Islet precursor cell (in vitro differentiated cells): ENCODE results near the gene DDX55.
"Not testable (repeated sequence)": the region's sequence is repeated elsewhere in the genome, so short reads cannot be mapped to it uniquely, and the experiment has no call there.

Experiments used
- DNase-seq: peaks from one replicate; pipeline ENCODE4 v3.0.0-alpha.2; 2018

DDX55 gene

GRCh38 chr12:123601602-123602489 is at the start of gene DDX55:
TSS of gene DDX55 (plus strand) at chr12:123602099. CDS start at chr12:123602149, 50 bp downstream.
- peak; percentile 94 for DNase-seq

GRCh38 chr12:123554136-123554535 is 47.8 kb upstream of the DDX55 start:
- not testable (repeated sequence) for DNase-seq

GRCh38 chr12:123554843-123555242 is 47.1 kb upstream of the DDX55 start:
- not testable (repeated sequence) for DNase-seq

GRCh38 chr12:123558487-123558886 is 43.4 kb upstream of the DDX55 start:
- not testable (repeated sequence) for DNase-seq

- DNase-seq = no peak
Measured at GRCh38 chr12:123559468-123559867, 42.4 kb upstream of the DDX55 start.

DNA sequence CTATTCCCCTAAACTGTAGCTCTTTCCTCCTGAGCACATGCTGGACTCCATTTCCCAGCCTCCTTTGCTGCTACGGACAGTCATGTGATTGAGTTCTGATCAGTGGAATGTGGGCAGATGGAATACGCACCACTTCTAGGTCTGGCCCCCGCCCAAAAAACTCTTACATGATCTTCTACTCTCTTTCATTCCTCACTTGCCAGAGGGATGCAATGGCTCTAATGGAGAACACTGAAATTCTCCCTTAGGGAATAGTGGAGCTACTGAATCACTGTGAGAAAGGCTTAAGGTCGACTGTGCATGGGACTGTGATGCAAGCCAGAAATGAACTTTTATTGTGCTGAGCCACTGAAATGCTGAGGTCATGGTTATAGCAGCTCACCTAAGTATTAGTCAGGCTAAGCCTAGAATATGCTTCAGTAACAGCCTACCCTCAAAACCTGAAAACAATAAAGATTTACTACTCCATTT is 30.5 kb upstream of the DDX55 start:
- peak; percentile 73 for DNase-seq

DNA sequence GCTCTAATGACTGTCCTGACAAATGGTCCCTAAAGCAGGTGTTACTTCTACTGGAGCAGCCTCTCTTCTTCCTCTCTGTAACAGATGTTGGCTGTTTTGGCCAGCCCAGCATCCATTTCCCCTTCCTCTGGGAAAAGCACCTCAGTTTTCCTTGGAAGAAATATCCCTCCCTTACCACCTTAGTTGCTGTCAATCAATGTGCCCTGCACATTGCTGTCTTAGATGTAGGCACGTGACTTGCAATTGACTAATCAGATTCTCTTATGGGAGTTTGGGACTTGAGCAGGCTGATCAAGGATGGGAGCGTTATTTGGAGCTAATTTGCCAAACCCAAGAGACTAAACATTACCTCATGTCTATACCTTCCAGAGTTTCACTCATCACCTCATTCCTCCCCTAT is 29.5 kb upstream of the DDX55 start:
- DNase-seq = no peak

DNA sequence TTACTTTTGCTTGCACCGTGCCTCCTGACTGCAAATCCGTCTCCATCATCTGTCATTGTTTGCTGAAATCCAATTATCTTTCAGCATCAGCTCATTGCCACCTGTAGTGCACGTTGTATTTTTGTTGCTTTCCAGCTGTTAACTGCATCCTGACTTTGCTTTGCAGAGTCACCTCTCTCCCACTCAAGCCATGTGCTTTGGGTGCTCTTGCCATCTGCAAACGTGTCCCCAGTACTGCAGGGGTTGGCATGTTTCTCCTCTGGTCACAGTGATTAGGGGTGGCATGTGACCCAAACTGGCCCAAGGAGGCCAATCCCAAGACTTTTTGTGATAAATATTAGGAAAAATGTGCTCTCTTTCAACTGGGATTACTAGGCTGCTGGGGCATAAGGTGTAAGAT is 28.0 kb upstream of the DDX55 start:
- DNase-seq = no peak

- no peak for DNase-seq
Measured at GRCh38 chr12:123576611-123577010, 25.3 kb upstream of the DDX55 start.

GRCh38 chr12:123578243-123578642 is 23.7 kb upstream of the DDX55 start:
- no peak for DNase-seq

- DNase-seq = not testable (repeated sequence)
Measured at GRCh38 chr12:123578829-123579228, 23.1 kb upstream of the DDX55 start.

GRCh38 chr12:123580772-123581171 is 21.1 kb upstream of the DDX55 start:
- DNase-seq = no peak

- no peak for DNase-seq
Measured at GRCh38 chr12:123591702-123592481, 10.0 kb upstream of the DDX55 start.

GRCh38 chr12:123595729-123596128 is 6.2 kb upstream of the DDX55 start:
- DNase-seq = no peak

GRCh38 chr12:123597100-123597499 is 4.8 kb upstream of the DDX55 start:
- DNase-seq = no peak

DNA sequence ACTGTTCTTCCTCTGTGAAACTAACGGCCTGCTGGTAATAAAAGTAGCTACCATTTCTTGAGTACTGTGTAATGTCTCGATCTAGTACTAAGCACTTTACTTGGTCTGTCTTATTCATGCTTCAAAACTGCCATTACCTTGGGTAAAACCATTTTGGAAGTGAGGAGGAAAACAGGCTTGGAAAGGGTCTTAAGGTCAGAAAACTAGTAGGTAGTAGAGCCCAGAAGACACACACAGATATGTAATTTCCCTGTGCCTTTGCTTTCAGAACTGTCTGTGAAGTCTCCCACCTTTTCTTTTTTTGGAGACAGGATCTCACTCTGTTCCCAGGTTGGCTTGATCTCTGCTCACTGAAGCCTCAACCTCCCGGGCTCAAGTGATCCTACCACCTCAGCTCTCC is 3.4 kb upstream of the DDX55 start:
- no peak for DNase-seq

GRCh38 chr12:123599310-123599709 is 2.6 kb upstream of the DDX55 start:
- DNase-seq = no peak

GRCh38 chr12:123599721-123600120 is 2.2 kb upstream of the DDX55 start:
- no peak for DNase-seq

DNA sequence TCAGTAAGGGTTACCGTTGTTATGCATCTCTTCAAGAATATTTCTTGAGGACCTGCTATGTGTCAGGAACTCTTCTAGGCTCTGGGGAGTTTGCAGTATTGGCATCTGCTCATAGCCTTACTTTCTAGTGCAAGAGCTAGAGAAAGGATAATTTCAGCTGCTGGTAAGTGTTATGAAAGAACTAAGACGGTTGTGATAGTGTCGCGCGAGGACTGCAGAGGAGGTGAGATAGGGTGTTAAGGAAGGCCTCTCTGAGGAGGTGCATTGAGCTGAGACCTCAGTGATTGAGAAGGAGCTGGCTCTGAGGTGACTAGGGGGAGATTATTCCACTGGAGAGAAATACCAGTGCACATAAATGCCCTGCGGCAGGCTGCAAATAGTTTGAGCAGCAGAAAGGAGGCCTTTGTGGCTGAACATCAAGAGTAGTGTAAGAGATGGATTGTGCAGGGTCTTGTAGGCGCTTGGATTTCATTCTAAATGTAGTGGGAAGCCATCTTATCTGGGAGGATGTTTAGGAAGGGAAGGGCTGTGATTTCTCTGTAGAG is 824 bp downstream of the DDX55 start:
- DNase-seq = no peak

DNA sequence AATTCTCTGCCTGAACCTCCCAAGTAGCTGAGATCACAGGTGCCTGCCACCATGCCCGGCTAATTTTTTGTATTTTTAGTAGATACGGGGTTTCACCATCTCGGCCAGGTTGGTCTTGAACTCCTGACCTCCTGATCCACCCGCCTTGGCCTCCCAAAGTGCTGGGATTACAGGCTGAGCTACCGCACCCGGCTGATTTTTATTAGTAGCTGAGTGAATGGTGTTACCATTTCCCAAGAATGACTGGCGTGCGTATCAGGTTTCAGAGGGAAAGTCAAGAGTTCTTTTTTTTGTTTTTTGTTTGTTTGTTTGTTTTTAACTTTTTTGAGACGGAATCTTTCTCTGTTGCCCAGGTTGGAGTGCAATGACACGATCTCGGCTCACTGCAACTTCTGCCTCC is 1.6 kb downstream of the DDX55 start:
- DNase-seq = not testable (repeated sequence)

DNA sequence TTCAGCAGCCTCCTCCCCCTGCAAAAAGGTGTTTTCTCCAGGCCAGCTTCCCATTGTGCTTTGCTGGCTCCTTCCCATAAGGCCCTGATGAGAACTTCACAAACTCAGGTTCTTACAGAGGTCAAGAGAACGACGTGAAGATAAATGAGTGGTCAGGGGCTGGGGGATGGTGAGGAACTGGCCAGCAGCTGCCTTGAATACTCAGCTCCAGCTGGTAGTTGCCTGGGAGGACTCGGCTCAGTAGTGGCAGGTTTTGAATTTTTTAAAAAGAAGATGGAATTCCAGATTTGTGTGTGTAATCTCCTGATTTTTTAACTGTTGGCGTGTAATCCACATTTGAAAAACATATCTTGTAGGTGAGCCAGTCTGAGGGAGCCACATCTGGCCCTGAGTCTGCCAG is 5.9 kb downstream of the DDX55 start:
- DNase-seq = no peak

GRCh38 chr12:123608182-123608581 is 6.3 kb downstream of the DDX55 start:
- peak; percentile 44 for DNase-seq

DNA sequence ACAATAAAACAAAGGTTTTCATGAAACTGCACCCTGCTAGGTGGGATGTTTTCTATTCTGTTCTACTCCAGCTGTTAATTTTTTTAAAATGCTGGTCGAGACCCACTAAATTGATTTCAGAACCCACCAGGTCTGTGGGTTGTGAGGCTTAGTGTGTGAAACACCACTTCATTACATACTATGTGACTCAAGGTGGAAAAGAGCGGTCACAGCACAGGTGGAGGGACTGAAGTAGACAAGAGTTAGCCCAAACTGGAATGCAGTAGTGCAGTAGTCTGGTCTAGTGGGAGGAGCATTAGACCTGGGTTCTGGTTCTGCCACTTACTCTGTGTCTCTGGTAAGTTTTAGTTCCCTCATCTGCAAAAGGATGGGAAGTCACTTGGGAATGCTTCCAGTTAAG is 12.2 kb downstream of the DDX55 start:
- no peak for DNase-seq

DNA sequence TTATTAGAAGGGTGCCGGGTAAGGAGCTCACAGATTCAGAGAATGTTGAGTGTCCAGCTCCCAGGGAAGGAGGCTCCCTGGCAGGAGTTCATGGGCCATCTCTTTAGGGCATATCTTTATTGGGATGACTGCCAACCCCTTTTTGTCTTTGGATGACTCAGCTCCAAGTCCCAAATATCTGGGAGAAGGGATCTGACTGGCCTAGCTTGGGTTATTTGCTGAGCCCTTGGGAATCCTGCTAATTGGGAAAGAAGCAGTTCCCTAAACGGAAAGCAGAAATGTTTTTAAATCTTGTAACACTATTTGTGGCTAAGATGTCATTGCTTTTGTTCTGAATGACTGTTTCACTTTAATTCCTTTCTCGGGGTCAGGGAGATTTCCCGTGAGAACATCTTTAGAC is 12.6 kb downstream of the DDX55 start:
- DNase-seq = no peak
